Activated T-cell treated with anti-CD3 and anti-CD28 coated beads for 48 hours (primary cell): Measurements from ENCODE around the gene SMG9.
"Not testable (repeated sequence)": the region's sequence is repeated elsewhere in the genome, so short reads cannot be mapped to it uniquely, and the experiment has no call there.

Experiments
- DNase-seq: peaks from one replicate; pipeline ENCODE4 v3.0.0-alpha.2; 2020; ENCODE audit warnings: low read depth

Gene SMG9

DNA sequence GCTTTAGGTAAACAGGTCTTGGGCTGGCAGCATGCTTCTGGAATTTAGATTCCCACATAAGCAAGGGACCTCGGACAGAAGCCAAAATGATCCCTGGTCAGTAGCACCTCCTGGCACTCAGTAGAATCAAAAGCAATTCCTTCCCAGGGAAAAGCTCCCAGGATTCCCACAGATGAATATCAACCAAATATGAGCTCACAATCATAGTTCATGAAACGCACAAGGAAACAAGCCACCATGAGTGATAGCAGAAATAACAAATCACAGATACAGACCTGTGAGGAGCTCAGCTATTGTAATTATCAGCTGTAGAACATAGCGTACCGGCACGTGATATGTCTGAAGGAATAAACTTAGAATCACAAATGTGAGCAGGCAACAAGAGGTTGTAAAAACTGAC, 63.0 kb downstream of the SMG9 start:
- no peak for DNase-seq

- DNase-seq = no peak
These were observed 63.9 kb downstream of the SMG9 start for GRCh38 chr19:43690890-43691289.

- no peak for DNase-seq
These were observed 64.3 kb downstream of the SMG9 start for GRCh38 chr19:43690444-43690843.

- no peak for DNase-seq
These were observed 66.6 kb downstream of the SMG9 start for GRCh38 chr19:43688059-43688701.

DNA sequence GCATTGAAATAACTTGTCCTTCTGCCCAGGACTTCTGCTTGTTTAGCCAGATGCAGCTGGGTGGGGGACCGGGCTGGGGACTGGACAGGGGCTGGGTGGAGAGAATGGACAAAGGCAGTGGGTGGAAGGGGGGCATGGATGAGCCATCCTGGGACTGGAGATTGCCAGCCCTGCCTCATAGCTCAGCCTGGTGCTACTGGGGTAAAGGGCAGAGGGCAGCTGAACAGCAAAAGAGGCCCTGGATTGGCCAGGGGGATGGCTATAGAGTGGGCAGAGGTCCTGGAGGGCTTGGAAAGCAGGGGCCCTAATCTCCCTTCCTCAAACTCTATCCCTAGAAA, 67.1 kb downstream of the SMG9 start:
- no peak for DNase-seq

- DNase-seq = no peak
These were observed 70.4 kb downstream of the SMG9 start for GRCh38 chr19:43684326-43684725.

DNA sequence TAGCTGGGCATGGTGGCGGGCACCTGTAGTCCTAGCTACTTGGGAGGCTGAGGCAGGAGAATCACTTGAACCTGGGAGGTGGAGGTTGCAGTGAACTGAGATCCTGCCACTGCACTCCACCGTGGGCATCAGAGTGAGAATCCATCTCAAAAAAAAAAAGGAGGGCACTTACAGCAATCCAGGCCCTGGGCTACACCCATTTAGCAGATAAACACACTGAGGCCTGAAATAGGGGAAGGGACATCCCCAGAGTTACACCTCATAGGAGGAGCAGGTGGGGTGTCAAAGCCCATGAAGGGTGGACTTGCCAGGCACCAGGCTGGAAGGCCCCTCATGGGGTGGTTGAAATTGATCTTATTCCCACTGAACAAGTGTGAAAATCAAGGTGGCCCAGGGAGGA, 70.9 kb downstream of the SMG9 start:
- no peak for DNase-seq

DNA sequence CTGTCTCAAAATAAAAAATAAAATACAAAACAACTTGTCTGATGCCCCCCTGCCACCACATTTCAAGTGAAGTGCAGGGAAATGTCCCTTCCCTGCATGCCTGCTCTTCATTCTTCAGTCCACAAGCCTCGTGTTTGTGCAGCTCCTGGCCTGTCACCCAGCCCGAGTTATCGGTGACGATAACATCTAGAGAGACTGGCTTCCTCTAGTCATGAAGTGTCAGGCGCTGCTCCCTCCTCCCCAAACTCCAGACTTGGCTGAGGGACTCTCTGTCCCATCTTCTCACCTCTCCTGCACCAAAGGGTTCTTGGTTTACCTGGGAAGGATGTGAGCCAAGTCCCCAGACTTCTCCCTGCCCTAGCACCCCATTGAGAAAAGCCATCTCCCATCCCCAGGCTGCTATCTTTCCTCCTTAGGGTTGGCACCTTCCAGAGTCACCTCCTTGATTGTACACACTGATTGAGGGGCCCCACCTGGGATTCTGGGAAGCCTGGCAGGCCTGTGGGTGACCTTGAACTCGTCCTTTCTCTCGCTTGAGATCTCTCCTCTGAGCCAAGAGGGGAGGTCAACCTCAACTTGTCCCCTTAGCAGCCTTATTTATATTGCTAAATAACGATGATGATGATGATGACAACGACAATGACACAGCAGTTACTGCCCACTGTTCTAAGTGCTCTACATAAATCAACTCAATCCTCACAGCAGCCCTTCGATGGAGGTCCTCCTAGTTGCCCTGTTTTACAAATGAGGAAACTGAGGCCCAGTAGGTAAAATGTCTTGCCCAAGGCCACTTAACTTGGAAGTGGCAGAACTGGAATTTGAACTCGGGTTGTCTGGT, 71.7 kb downstream of the SMG9 start:
- no peak for DNase-seq

DNA sequence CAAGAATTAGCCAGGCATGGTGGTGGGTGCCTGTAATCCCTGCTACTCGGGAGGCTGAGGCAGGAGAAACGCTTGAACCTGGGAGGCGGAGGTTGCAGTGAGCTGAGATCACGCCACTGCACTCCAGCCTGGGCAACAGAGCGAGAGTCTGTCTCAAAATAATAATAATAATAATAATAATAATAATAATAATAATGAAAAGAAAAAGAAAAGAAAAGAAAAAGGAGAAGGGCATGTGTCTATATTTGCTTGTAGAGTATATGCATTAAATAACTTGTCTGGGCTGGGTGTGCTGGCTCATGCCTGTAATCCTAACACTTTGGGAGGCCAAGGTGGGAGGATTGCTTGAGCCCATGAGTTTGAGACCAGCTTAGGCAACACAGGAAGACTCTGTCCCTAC, 72.5 kb downstream of the SMG9 start:
- not testable (repeated sequence) for DNase-seq

DNA sequence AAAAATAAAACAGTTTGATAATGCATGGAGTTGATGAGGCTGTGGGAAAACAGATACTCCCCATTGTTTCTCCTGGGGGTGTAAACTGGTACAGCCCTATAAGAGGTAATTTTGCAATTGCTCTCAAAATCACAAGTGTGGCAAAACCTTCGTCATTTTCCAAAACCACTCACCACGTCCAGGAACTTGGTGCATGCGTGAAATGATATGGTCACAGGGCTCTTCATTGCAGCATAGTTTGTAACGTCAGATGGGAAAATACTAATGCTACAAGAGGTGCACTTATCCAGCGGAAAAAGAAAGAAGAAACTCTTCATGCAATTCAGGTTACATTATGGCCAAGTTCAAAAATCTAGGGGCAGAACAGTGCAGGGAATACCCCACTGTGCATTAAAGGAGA, 72.9 kb downstream of the SMG9 start:
- DNase-seq = no peak

- no peak for DNase-seq
These were observed 76.1 kb downstream of the SMG9 start for GRCh38 chr19:43678512-43679261.
